Endothelial cell of umbilical vein (primary cell): ENCODE measurements around the gene CYP3A5. TPM values are rescaled to one million over a fixed set of nuclear protein-coding genes. Genes with fewer than 3 reads are reported as not detected.
"Not testable (repeated sequence)": the region's sequence is repeated elsewhere in the genome, so short reads cannot be mapped to it uniquely, and the experiment has no call there.

Experiments
- BruUV-seq: library from RNA; stranded (reverse); fragments of 400-500 nt; replicated peaks from 2 replicates; lab custom pipeline; 2021; lab: Mats Ljungman, UMichigan
- CTCF ChIA-PET: fragments of 300-600, 350-600 bp; sonication (Branson Sonifier 250); formaldehyde crosslinking; loops from one replicate; lab custom pipeline; 2021; ENCODE audit warnings: antibody characterized with exemption, inconsistent platforms; lab: Charles Lee
- POLR2A ChIA-PET: fragments of 300-600, 350-600 bp; sonication (Branson Sonifier 250); formaldehyde crosslinking; loops from one replicate; lab custom pipeline; 2021; ENCODE audit warnings: antibody characterized with exemption, inconsistent platforms; lab: Charles Lee
- DNase-seq: peaks from one replicate; pipeline ENCODE4 v3.0.0-alpha.2; 2011; ENCODE audit warnings: low read depth, low spot score
- FAIRE-seq: peaks from 2 replicates; lab custom pipeline; 2011; peaks lifted over from hg19 to GRCh38; lab: Jason Lieb, UNC
- H2AFZ ChIP-seq: 2 replicates; pipeline ENCODE4 v1.6.0; 2012; ENCODE audit warnings: low read depth, low read length, control low read depth, inconsistent platforms
- H3K27ac ChIP-seq: 2 replicates; pipeline ENCODE4 v1.5.1; 2011; ENCODE audit warnings: low read depth, mild to moderate bottlenecking, control low read depth, low read length, moderate library complexity; ENCODE audit not compliant: insufficient read depth
- H3K27me3 ChIP-seq, 2 experiments: 2 replicates each; pipeline versions ENCODE4 v1.6.0 to v1.6.1; 2011; ENCODE audit warnings: low read length in 2 of 2, mixed read lengths in 1 of 2; ENCODE audit not compliant: control insufficient read depth in 2 of 2, insufficient read depth in 2 of 2
- H3K36me3 ChIP-seq, 2 experiments: 2 replicates in 1 of 2; 3 replicates in 1 of 2; pipeline ENCODE4 v1.5.1; 2011; ENCODE audit warnings: low read length in 2 of 2, mild to moderate bottlenecking in 1 of 2, moderate library complexity in 1 of 2; ENCODE audit not compliant: control insufficient read depth in 2 of 2, insufficient read depth in 2 of 2; ENCODE audit errors: extremely low read depth in 1 of 2
- H3K4me1 ChIP-seq: 3 replicates; pipeline ENCODE4 v1.5.1; 2011; ENCODE audit warnings: mild to moderate bottlenecking, low read length; ENCODE audit not compliant: control insufficient read depth, insufficient read depth; ENCODE audit errors: extremely low read depth
- H3K4me2 ChIP-seq: 2 replicates; pipeline ENCODE4 v1.6.1; 2011; ENCODE audit warnings: low read length, control low read depth, mixed read lengths; ENCODE audit not compliant: insufficient read depth
- H3K4me3 ChIP-seq, 3 experiments: fragments of 200-600 bp in 1 of 3; sonication (generic), shearing (Covaris generic) in 1 of 3; replicated peaks in 1 of 3; 2 replicates each; pipeline ENCODE4 v1.5.1; 2011 to 2016; ENCODE audit warnings: control low read depth in 3 of 3, low read length in 3 of 3, mild to moderate bottlenecking in 2 of 3, inconsistent platforms in 1 of 3, low read depth in 1 of 3, moderate library complexity in 1 of 3; ENCODE audit not compliant: insufficient read depth in 1 of 3
- H3K79me2 ChIP-seq: 2 replicates; pipeline ENCODE4 v1.6.0; 2012; ENCODE audit warnings: low read length, inconsistent platforms; ENCODE audit not compliant: control insufficient read depth, insufficient read depth
- H3K9ac ChIP-seq: replicated peaks from 2 replicates; pipeline ENCODE3; 2011; ENCODE audit warnings: low read length, control low read depth; ENCODE audit not compliant: insufficient read depth; ENCODE audit errors: extremely low read depth
- H3K9me1 ChIP-seq: replicated peaks from 3 replicates; pipeline ENCODE4 v1.6.0; 2011; ENCODE audit warnings: mild to moderate bottlenecking, low read length; ENCODE audit not compliant: control insufficient read depth, insufficient read depth; ENCODE audit errors: extremely low read depth
- H3K9me3 ChIP-seq: replicated peaks from 2 replicates; pipeline ENCODE4 v1.5.1; 2012; ENCODE audit warnings: low read length, inconsistent platforms; ENCODE audit not compliant: control insufficient read depth, insufficient read depth
- H4K20me1 ChIP-seq: replicated peaks from 2 replicates; pipeline ENCODE3; 2011; ENCODE audit warnings: mild to moderate bottlenecking, low read length; ENCODE audit not compliant: control insufficient read depth, insufficient read depth; ENCODE audit errors: extremely low read depth
- EZH2 ChIP-seq: IDR thresholded peaks from 2 replicates; pipeline ENCODE4 v1.6.1; 2012; ENCODE audit warnings: borderline replicate concordance, low read depth, mild to moderate bottlenecking, moderate library complexity, low read length, inconsistent platforms; ENCODE audit not compliant: severe bottlenecking
- FOS ChIP-seq: IDR thresholded peaks from 2 replicates; pipeline ENCODE4 v1.6.1; 2011; ENCODE audit warnings: mild to moderate bottlenecking, low read length, moderate library complexity, borderline replicate concordance; ENCODE audit not compliant: insufficient read depth
- GATA2 ChIP-seq: IDR thresholded peaks from 2 replicates; pipeline ENCODE4 v1.7.0; 2011; ENCODE audit warnings: low read depth, mild to moderate bottlenecking, moderate library complexity, mixed read lengths, low read length; ENCODE audit not compliant: insufficient read length, insufficient read depth
- JUN ChIP-seq: IDR thresholded peaks from 2 replicates; pipeline ENCODE4 v1.6.1; 2011; ENCODE audit warnings: borderline replicate concordance, low read depth; ENCODE audit not compliant: insufficient read length, insufficient read depth
- MYC ChIP-seq: IDR thresholded peaks from one replicate; pipeline ENCODE4 v1.6.1; 2011; ENCODE audit warnings: mild to moderate bottlenecking, low read depth, low read length
- POLR2A ChIP-seq: IDR thresholded peaks from 2 replicates; pipeline ENCODE4 v1.6.1; 2012; ENCODE audit warnings: low read depth, mild to moderate bottlenecking, control low read depth, low read length
- POLR2AphosphoS5 ChIP-seq: IDR thresholded peaks from 2 replicates; pipeline ENCODE4 v1.6.1; 2012; ENCODE audit warnings: low read depth, mild to moderate bottlenecking, control low read depth, low read length, moderate library complexity; ENCODE audit not compliant: insufficient read depth
- dilution Hi-C: fragments of 300-500 bp; cut with MboI; formaldehyde crosslinking; loops from one replicate; pipeline ENCODE4 v1.15.0; 2019; ENCODE audit warnings: low sequenced_read_pairs; ENCODE audit not compliant: extremely low pct_ligation_motif_present
- intact Hi-C: fragments of 100-400 bp; cut with micrococcal nuclease; formaldehyde crosslinking; loops from one replicate; pipeline ENCODE4 v1.10.0; 2022
- polyA plus RNA-seq, 4 experiments: library from polyadenylated mRNA; depleted of rRNA in 3 of 4; stranded (reverse) in 3 of 4; unstranded in 1 of 4; fragments of >200 nt; gene quantifications; 2 replicates each; pipeline versions ENCODE4 v1.2.1 to v1.2.3, GENCODE V29; 2011 to 2012; ENCODE audit warnings: missing spikeins in 1 of 4
- total RNA-seq: library from RNA; stranded (reverse); gene quantifications from 2 replicates; pipeline ENCODE4 v1.2.3, GENCODE V29; 2021
- TF ChIP-seq, protein P1 (sequence below): IDR thresholded peaks from 2 replicates; pipeline ENCODE4 v1.6.1; 2011; ENCODE audit not compliant: insufficient read depth, insufficient read length
- TF ChIP-seq, protein P2 (sequence below), 2 donors: IDR thresholded peaks; 1 replicate in 1 of 2; 2 replicates in 1 of 2; pipeline ENCODE4 v1.5.1; 2011; ENCODE audit warnings: low read length in 2 of 2, mild to moderate bottlenecking in 2 of 2, moderate library complexity in 2 of 2, control low read depth in 1 of 2, inconsistent platforms in 1 of 2, low read depth in 1 of 2; ENCODE audit not compliant: insufficient read depth in 1 of 2; ENCODE audit errors: extremely low read depth in 1 of 2

Gene CYP3A5
- total and polyA plus RNA-seq, 2 donors (not counting 3 experiments of a cell fraction or from before 2014, with no cell fraction given) = not detected

GRCh38 chr7:99665312-99666012, 14.3 kb downstream of the CYP3A5 start:
- Histone ChIP-seq H3K79me2 (no peaks in the 10 kb centered on the region), H3K4me3 (no peak overlapping the region), H3K9me3 (no peaks in the 10 kb centered on the region), H2AFZ (no peak overlapping the region), H3K4me1 (no peaks in the 10 kb centered on the region), H3K36me3 (no peaks in the 10 kb centered on the region), H3K9me1 (no peaks in the 10 kb centered on the region), H3K27me3 (no peaks in the 10 kb centered on the region), H3K9ac (no peak overlapping the region), H4K20me1 (no peaks in the 10 kb centered on the region), H3K27ac (no peak overlapping the region), H3K4me2 (no peak overlapping the region)
- ChIA-PET CTCF (no interaction called here), POLR2A (no interaction called here)
- DNase-seq (no peak), FAIRE-seq (no peak)
- intact Hi-C loops (no loop called here), dilution Hi-C loops (no loop called here)
- TF ChIP-seq MYC (no peak), GATA2 (no peak), POLR2AphosphoS5 (no peak), JUN (no peak), FOS (no peak), POLR2A (no peak), EZH2 (no peak)
- TF ChIP-seq, protein P1, sequence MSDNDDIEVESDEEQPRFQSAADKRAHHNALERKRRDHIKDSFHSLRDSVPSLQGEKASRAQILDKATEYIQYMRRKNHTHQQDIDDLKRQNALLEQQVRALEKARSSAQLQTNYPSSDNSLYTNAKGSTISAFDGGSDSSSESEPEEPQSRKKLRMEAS = no peak
- TF ChIP-seq, protein P2, sequence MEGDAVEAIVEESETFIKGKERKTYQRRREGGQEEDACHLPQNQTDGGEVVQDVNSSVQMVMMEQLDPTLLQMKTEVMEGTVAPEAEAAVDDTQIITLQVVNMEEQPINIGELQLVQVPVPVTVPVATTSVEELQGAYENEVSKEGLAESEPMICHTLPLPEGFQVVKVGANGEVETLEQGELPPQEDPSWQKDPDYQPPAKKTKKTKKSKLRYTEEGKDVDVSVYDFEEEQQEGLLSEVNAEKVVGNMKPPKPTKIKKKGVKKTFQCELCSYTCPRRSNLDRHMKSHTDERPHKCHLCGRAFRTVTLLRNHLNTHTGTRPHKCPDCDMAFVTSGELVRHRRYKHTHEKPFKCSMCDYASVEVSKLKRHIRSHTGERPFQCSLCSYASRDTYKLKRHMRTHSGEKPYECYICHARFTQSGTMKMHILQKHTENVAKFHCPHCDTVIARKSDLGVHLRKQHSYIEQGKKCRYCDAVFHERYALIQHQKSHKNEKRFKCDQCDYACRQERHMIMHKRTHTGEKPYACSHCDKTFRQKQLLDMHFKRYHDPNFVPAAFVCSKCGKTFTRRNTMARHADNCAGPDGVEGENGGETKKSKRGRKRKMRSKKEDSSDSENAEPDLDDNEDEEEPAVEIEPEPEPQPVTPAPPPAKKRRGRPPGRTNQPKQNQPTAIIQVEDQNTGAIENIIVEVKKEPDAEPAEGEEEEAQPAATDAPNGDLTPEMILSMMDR (IDR thresholded peaks at IDR 0.05; ENCODE audit: extremely low read depth in 1 of 2, insufficient read depth in 1 of 2, low read depth in 1 of 2, low read length in 2 of 2) = no peak
- BruUV-seq = no TSS peak

DNA sequence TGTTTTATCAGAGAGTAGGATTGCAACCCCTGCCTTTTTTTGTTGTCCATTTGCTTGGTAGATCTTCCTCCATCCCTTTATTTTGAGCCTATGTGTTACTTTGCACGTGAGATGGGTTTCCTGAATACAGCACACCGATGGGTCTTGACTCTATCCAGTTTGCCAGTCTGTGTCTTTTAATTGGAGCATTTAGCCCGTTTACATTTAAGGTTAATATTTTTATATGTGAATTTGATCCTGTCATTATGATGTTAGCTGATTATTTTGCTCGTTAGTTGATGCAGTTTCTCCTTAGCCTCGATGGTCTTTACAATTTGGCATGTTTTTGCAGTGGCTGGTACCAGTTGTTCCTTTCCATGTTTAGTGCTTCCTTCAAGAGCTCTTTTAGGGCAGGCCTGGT, 21.9 kb downstream of the CYP3A5 start:
- intact Hi-C loops, H3K4me1 ChIP-seq, H3K9ac ChIP-seq, DNase-seq, H3K9me3 ChIP-seq, CTCF ChIA-PET, H3K79me2 ChIP-seq, H2AFZ ChIP-seq, H3K36me3 ChIP-seq, H3K27me3 ChIP-seq, H3K4me2 ChIP-seq, POLR2A ChIA-PET, BruUV-seq, dilution Hi-C loops, FAIRE-seq, H3K27ac ChIP-seq, H3K9me1 ChIP-seq, H3K4me3 ChIP-seq, H4K20me1 ChIP-seq: not testable (repeated sequence)

GRCh38 chr7:99654626-99655025, 25.2 kb downstream of the CYP3A5 start:
- H3K9me1 ChIP-seq, FAIRE-seq, dilution Hi-C loops, H3K27ac ChIP-seq, CTCF ChIA-PET, H2AFZ ChIP-seq, H3K79me2 ChIP-seq, H3K4me1 ChIP-seq, H4K20me1 ChIP-seq, H3K27me3 ChIP-seq, H3K4me2 ChIP-seq, BruUV-seq, DNase-seq, H3K4me3 ChIP-seq, POLR2A ChIA-PET, H3K36me3 ChIP-seq, H3K9ac ChIP-seq, intact Hi-C loops, H3K9me3 ChIP-seq: not testable (repeated sequence)
